HG03175 (cell line): Measurements from ENCODE around the gene PACRG.
"Not testable (repeated sequence)": the region's sequence is repeated elsewhere in the genome, so short reads cannot be mapped to it uniquely, and the experiment has no call there.

Source experiments
- ATAC-seq: cut with Tn5 transposase; IDR thresholded peaks from one replicate; pipeline ENCODE4 v1.9.1; 2021; ENCODE audit warnings: mild to moderate bottlenecking, moderate library complexity; ENCODE audit not compliant: unreplicated experiment

The PACRG gene

DNA sequence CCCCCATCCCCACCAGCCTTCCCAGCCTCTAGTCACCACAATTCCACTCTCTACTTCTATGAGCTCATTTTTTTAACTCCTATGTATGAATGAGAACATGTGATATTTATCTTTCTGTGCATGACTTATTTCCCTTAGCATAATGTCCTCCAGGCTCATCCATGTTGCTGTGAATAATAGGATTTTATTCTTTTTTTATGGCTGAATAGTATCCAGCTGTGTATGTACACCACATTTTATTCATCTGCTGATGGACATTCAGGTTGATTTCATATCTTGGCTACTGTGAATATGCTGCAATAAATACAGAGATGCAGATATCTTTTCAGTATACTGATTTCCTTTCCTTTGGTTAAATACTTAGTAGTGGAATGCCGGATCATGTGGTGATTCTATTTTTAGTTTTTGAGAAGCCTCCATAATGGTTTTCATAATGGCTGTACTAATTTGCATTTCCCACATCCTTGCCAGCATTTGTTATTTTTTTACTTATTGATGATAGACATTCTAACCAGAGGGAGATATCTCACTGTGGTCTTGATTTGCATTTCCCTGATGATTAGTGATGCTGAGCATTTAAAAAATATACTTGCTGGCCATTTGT lies 194.9 kb downstream of the PACRG start:
- ATAC-seq, result no peak

DNA sequence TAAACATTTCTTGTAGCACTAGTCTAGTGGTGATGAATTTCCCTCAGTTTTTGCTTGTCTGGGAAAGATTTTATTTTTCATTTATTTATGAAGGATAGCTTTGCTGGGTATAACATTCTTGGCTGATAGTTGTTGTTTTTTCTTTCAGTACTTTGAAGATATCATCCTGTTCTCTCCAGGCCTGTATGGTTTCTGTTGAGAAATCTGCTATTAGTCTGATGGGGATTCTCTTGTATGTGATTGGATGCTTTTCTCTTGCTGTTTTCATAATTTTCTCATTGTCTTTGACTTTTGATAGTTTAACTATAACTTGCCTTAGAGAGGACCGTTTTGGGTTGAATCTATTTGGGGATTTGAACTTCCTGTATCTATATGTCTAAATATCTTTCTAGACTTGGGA lies 207.1 kb downstream of the PACRG start:
- no peak for ATAC-seq

DNA sequence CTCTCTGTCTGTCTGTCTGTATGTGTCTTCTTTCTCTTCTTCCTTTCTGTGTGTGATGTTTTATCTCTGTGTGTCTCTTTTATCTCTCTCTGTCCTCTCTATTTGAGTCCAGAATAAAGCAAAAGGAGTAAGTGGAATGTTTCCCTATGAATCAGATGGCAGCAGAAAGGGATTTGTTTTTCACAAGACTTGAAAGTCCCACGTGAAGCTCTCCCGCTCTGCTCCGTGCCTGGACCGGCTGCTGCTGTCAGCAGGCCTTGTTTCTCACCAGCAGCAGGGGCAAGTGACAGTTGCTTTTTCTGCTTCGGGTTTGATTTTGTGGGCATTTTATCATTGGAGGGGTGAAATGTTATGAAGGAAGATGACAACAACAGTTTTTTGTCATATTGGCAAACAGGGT lies 212.7 kb downstream of the PACRG start:
- ATAC-seq, result no peak

DNA sequence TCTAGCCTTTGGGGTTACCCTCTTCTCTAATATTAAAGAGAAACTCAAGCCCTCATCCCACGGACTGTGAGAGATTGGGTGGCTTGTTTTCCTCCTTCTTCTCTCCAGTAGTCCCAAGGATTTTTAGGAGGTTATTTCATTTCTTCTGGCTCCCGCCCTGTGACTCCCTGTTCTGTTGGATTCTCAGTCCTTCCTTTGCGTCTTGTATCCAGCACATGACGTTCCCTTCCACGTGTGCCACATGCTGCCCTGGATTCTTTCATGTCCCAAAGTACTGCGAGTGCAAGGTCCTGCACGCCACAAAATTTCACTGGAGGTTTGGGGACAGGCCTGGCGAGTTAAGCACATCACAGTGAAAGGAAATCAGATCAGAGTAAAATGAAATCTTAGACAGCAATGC lies 213.4 kb downstream of the PACRG start:
- ATAC-seq, result no peak

DNA sequence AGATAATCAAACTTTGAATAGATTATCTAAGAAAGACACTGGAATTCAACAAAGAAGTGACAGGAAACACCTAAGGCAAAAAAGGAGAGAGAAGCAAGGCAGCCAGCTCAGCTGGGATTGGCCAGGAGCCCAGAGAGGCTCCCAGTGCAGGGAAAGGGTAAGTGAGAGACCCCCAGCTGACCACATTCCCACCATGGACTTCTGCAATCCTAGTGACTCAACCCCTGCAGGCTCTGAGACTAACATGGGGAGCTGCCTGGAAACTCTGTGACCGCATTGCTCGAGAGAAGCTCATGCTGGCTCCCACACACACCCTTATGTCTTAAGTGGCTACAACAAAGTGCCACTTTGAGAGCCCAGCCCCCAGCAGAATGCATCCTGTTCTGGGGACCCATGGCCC lies 215.1 kb downstream of the PACRG start:
- ATAC-seq, result no peak

DNA sequence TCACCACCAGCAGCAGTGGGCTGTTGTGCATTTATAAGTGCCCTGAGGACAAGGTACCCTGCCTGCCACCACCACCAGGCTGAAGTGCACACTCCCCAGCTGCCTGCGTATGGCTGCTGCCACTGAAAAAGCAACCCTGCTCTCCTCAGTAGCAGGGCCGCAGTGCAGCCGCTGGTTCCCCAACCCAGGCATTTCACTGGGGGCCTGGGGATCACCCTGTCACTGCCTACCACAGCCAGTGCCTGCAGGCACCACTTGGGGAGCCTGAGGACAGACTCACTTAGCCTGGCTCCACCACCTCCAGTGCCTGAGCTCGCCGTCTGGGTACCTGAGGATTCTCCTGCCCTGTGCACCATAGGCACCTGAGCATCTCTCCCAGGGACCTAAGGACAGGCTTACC lies 215.6 kb downstream of the PACRG start:
- no peak for ATAC-seq

DNA sequence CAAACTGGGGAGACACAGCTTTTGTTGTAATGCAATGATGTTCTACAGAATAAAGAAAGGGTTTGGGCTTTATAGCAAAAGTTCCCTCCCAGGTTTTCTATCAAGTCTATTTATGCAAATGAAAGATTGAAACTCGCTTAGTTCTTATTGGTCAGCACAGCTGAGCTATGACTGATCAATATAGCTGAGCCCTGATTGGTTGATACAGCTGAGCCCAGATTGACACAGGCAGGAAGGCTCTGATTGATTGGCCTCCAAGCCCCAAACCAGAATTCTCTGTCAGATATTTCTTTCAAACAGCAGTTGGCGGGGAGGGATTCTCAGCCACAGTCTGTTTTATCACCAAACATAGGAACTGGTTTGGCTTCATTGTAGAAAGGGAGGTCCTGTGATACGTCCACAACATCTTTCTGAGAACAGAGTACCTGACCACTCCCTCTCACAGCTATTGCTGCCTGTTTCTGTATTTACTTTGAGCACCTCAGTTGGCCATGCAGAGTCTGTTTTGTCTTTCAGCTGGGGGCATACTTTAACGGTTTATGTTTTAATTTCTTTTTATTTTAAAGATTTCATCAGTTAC lies 223.5 kb downstream of the PACRG start:
- no peak for ATAC-seq

DNA sequence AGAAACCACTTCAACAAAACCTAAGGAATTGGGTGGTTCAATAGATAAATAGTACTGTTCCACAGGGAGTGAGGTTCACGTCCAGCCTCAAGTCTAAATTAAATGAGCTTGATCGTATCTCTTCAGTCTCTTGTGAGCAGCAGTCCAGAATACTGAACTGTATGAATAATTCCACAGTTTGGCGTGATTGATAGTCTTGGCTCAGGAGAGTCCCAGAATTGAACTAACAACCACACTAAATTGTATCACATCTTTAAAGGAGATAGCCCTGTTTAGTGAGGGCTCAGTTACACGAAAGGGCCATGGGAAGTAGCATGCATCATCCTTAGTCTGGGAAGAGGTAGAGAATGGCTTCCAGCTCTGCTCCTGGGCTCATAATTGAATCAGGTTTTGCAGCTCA lies 224.6 kb downstream of the PACRG start:
- ATAC-seq, result no peak

DNA sequence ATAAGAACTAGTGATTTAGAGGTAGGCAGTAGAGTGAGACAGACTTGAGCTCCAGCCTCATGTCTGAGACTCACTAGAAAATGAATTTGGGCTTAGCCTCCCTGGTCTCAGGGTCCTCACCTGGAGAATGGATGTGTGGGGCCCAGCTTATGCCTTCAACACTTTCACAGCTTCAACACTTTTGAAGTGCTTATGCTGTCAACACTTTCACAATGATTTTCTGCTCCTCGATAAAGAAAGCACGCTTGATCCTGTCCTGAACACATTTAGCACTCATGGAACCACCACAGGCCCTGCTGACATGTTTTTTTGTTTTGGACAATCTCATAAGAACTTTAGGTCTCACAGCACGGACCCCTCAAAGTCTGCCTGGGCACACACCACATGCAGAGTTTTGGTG lies 229.3 kb downstream of the PACRG start:
- ATAC-seq, result no peak

DNA sequence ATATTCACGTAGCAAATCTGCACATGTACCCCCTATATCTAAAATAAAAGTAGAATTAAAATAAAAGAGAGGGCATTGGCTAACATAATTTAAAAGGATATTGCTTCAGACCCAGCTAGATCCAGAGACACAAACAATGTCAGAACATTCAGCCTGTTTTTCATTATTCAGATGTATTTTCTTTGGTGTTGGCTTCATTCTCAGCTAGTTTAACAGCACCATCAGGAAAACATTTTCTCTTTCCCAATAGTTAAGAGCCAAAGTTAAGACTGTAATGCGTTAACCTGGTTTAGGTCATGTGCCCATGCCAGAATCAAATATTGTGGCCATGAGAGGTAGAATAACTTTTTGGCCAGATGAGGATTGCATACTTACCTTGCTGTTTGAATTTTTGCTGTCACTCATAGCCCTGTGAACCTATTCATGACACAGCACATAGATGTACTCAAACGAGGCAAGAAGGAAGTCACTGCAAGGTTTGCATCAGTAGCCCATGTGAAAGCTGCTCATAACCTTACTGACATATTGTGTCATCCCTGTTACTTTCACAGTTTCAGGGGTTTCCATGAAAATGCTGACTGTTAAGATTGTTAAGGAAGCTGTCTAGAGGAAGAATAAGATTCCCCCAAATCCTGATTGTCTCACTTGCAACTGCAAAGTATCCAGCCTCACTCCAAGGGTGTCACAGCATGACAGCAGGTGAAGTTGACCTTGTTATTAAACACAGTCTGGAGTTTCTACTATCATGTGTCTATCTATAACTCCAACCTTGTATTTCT lies 233.1 kb downstream of the PACRG start:
- no peak for ATAC-seq

DNA sequence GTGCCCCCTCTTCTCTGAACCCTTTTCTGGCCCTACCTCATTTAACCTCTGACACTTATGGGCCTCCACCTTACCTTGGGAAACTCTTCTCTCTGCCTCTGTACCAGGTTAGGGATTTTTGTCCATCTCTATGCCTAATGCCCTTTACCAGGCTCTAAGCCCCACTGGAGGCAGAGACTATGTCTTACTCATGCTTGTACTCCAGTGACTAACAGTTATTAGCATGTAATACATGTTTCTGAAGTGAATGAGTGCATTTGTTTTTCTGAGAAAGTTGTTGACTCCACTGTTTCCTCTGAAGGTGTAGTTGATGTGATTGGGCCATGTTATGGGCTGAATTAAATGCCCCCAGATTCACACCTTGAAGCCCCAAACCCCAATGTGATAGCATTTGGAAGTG lies 234.3 kb downstream of the PACRG start:
- no peak for ATAC-seq

DNA sequence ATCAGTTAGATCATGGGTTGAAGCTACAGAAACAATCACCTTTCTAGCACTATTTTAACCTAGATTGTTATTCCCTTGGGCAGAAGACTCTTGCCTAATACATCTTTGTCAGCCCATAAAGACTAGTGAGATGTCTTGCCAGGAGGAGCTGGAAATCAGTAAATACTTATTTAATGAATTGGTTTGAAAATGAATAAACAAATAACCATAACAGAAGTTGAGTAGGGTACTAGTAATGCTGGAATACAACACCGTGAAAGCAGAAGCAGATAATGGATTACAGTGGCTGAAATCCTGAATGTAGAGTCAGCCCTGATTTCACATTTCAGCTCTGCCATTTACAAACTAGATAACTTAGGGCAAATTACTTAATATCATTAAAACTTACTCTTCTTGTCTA lies 236.1 kb downstream of the PACRG start:
- ATAC-seq, result no peak

DNA sequence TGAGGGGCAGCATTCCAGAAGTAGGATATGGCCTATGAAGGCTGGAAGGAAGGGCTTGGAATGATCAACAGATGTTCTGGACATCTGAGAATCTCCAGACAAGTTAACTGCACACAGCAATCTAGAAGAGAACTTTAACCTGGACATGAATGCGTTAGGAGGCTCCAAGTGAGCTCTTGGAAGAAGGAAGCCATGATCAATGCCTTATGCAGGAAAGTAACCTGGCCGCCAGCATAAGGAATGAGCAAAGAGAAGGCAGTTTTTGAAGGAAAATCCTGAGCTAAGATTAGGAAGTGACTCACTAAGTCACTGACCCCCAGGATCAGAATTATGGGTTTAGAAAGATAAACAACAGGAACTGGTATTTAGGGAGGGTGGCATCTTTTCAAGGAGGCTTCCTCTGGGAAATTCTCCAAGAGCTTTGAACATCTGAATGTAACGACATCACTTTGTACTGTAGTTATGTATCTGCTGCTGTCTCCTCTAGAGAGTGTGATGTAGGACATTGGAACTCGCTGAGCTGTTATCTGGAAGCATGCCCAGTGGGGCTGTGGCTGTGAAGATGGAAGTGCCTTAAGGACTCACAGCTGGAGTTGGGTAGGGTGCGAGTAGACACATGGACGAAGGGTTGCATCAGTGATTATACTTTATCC lies 236.8 kb downstream of the PACRG start:
- ATAC-seq, result no peak

DNA sequence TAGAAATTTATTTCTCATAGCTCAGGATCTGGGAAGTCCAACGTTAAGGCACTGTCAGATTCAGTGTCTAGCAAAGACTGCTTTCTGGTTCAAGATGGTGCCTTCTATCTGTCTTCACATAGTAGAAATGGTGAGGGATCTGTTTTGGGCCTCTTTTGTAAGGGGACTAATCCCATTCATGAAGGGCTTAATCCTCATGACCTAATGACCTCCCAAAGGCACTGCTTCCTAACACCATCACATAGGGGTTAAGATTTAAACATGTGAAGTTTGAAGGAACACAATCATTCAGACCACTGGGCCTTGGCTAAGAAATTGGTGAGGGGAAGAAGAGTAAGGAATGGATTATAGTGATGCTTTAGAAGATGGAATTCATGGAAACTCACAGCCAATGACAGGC lies 237.6 kb downstream of the PACRG start:
- ATAC-seq, result no peak

DNA sequence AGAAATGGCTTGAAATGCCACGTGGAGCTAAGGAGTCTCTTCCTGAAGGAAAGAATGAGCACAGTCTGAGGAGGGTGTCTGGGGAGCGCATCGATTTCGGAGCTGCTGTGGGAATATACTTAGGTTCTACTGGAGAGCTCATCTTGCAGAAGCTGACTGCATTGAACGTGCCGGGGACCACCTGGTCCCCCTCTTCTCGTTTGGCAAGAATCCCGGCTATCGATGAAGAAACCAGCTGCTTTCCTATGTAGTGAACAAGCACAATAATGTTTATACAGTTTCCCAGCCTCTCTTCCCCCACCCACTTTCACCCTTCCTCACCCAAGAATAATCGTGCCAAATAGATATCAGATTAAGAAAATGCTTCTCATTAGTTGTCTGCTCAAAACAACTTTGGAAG lies 242.5 kb downstream of the PACRG start:
- ATAC-seq, result no peak

DNA sequence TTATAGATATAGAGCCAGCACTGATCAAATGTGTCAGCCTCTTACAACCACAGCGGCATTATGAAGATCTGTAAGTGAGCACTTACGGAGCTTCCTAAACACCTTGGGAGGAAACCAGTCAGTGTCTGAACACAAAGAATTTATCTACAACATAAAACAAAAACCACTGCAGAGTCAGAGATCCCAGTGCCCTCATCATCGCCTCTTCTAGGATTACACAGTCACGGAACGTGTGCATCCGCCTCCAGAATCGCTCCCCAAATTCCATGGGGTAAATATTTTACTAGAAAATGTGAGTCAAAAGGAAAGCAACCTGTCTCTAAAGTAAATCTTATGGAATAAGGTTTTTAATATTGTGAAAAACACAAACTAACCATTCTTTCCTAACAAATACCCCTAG lies 243.6 kb downstream of the PACRG start:
- ATAC-seq, result no peak

DNA sequence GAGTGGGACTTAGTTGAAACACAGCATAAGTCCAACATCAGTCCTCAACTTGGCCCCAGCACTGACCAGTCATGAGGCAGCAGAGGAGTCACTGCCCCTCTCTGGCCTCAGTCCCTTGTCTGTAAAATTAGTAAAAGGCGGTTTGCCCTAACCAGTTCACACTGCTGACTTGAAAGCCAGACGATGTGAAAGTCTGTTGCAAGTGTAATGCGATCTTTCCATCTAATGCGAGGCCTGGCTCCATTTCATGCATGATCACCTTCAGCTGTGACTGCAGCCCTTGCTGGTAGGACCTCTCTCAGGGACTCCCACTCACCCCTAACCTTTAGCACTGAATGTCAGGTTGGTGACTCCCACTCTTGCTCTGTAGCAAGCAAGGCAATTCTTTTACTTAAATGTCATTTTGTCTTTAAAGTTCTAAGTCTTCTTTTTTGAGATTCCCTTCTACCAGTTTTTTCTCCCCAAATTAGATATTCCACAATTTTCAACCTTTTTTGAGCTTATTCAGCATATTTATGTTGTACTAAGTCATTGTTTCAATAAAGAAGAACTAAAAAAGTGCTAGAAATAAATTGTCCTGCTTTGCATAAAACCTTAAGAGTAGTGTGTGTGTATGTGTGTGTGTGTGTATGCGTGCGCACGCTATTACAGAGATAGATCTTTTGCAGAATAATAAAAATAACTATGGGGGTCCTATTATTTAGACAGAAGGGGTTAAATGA lies 245.5 kb downstream of the PACRG start:
- ATAC-seq, result no peak

DNA sequence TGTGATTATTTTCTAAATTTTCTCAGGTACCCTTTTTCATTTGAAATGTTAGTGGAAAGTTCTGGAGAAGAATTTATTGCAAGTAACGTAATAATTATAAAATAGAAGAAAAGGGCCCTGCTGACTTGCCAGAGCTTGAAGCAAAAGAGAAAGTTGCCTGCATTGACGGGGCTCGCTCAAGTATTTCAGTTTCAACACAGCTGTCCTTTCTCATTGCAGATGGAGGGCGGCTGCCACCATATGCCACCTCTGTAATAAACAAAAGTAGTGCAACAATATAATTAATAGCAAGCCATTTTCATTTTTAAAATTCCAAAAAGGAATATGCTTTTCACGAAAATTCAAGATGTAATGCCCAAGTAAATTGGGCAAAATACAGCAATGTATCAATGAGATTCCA lies 246.2 kb downstream of the PACRG start:
- no peak for ATAC-seq

DNA sequence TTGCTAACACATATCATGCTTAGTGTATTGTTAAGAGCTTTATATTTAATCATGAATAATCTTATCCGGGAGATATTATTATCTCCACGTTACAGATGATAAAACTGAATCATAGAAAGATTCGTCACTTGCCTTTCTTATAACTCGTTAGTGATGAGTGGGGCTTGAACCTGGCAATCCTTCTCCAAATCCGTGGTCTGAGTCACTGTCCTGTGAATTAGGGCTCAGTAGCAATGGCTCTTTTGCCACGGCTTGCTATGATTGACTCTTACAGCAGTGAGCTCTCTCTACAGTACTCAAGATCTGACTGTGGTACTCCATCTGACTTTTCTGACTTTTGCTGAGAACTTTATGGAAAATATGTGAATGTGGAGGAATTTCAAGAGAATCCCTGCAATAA lies 246.9 kb downstream of the PACRG start:
- no peak for ATAC-seq

DNA sequence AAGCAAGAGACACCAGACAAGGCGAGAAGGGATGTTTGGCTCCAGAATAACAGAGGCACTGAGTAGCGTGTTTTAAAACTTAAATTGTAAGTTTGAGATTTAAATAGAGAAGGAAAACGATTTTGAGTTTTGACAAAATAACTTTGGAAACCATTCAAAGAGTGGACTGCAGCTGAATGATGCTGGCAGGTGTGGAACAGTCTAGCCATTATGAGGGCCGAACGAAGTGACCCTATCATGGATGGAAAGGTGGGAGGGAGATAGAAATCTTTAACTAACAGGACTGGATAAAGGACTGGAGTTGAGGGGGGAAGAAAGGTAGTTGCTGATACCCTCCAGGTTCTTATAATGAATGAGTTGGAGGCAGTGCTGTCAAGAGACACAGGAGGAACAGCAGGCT lies 248.4 kb downstream of the PACRG start:
- no peak for ATAC-seq

DNA sequence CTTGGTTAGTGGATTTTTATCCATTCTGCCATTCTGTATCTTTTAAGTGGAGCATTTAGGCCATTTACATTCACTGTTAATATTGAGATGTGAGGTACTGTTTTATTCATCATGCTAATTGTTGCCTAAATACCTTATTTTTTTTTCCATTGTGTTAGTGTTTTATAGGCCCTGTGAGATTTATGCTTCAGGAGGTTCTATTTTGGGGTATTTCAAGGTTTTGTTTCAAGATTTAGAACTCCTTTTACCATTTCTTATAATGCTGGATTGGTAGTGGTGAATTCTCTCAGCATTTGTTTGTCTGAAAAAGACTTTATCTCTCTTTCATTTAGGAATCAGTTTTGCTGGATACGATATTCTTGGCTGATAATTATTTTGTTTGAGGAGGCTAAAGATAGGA lies 255.5 kb downstream of the PACRG start:
- ATAC-seq, result not testable (repeated sequence)
